Gastroesophageal sphincter (tissue), 4 donors: ENCODE data around the gene BCL2L12. TPM values are rescaled to one million over a fixed set of nuclear protein-coding genes. Genes with fewer than 3 reads are reported as not detected.

Experiments used
- ATAC-seq: fragments of 150-250 bp; one replicate; pipeline ENCODE4 v1.9.1; 2016; ENCODE audit warnings: mild to moderate bottlenecking, moderate library complexity
- H3K27ac ChIP-seq, 4 donors: fragments of 200-600 bp; sonication (generic) in 3 of 4; 1 replicate in 3 of 4; 2 replicates in 1 of 4; pipeline ENCODE4 v1.5.1; 2016 to 2019
- H3K27me3 ChIP-seq: fragments of 200-600 bp; sonication (generic); one replicate; pipeline ENCODE4 v1.5.1; 2019
- H3K36me3 ChIP-seq, 2 donors: fragments of 200-600 bp; sonication (generic); one replicate each; pipeline ENCODE4 v1.5.1; 2019; ENCODE audit warnings: control low read depth in 1 of 2
- H3K4me1 ChIP-seq, 3 donors: fragments of 200-600 bp; sonication (generic); 1 replicate in 2 of 3; 2 replicates in 1 of 3; pipeline ENCODE4 v1.5.1; 2016 to 2019; ENCODE audit warnings: control low read depth in 2 of 3
- H3K4me3 ChIP-seq, 2 donors: fragments of 200-600 bp; sonication (generic); one replicate each; pipeline ENCODE4 v1.5.1; 2019; ENCODE audit warnings: mild to moderate bottlenecking in 1 of 2, moderate library complexity in 1 of 2
- H3K9me3 ChIP-seq, 3 donors: fragments of 200-600 bp; sonication (generic); one replicate each; pipeline ENCODE4 v1.5.1; 2017 to 2019; ENCODE audit warnings: control low read depth in 2 of 3
- CTCF ChIP-seq, 4 experiments: fragments of 200-600 bp in 2 of 4; fragments of 450-650 bp in 2 of 4; sonication (generic) in 1 of 4; IDR thresholded peaks; one replicate each; pipeline ENCODE4 v1.5.1; 2017 to 2019; ENCODE audit warnings: antibody characterized with exemption in 4 of 4, mild to moderate bottlenecking in 2 of 4, moderate library complexity in 2 of 4
- EP300 ChIP-seq: sonication (generic); formaldehyde crosslinking; IDR thresholded peaks from one replicate; pipeline ENCODE4 v1.6.1; 2017; ENCODE audit warnings: antibody characterized with exemption, mild to moderate bottlenecking
- POLR2A ChIP-seq, 2 donors: fragments of 450-650 bp; IDR thresholded peaks; one replicate each; pipeline ENCODE4 v1.6.1; 2017; ENCODE audit warnings: antibody characterized with exemption in 2 of 2, mild to moderate bottlenecking in 2 of 2, moderate library complexity in 1 of 2
- POLR2AphosphoS5 ChIP-seq: sonication (generic); formaldehyde crosslinking; IDR thresholded peaks from one replicate; pipeline ENCODE4 v1.6.1; 2017; ENCODE audit warnings: antibody characterized with exemption
- WGBS, 2 donors: methylation state at CpG; one replicate each; pipeline ENCODE4 v1.1.5; 2018; ENCODE audit warnings: low coverage in 1 of 2; 5-methylcytosine and 5-hydroxymethylcytosine counted together
- total RNA-seq, 4 donors: library from RNA; depleted of rRNA; stranded (reverse); fragments of >200 nt; gene quantifications; one replicate each; pipeline ENCODE4 v1.1.0, GENCODE V29; 2016

The BCL2L12 gene
- total RNA-seq, 4 donors from 2014 or later: 3.3 to 7.9 (median 6.4) TPM

- ATAC-seq: no peak
- Histone ChIP-seq H3K27ac (no peak overlapping the region), H3K27me3 (no peaks in the 10 kb centered on the region), H3K4me3 (no peak overlapping the region), H3K36me3 (peaks cover 0 to 100% of the 10 kb centered on the region in 2 donors), H3K9me3 (no peaks in the 10 kb centered on the region), H3K4me1 (no peaks in the 10 kb centered on the region)
- 70 to 100% methylated on average over 4 to 5 of the region's 17 CpGs for WGBS, 2 donors
- no peak for TF ChIP-seq POLR2A (IDR thresholded peaks at IDR 0.05)
- TF ChIP-seq EP300: no peak
- no peak for TF ChIP-seq CTCF (IDR thresholded peaks at IDR 0.05)
- no peak for TF ChIP-seq POLR2AphosphoS5
Measured at GRCh38 chr19:49656456-49657109, 9.2 kb upstream of the BCL2L12 start.

- Histone ChIP-seq H3K27ac (no peak overlapping the region), H3K27me3 (no peaks in the 10 kb centered on the region), H3K9me3 (no peaks in the 10 kb centered on the region), H3K36me3 (peaks cover 0 to 100% of the 10 kb centered on the region in 2 donors), H3K4me1 (no peaks in the 10 kb centered on the region), H3K4me3 (no peak overlapping the region)
- 81 to 83% methylated on average over 6 to 12 of the region's 22 CpGs for WGBS, 2 donors
- no peak for ATAC-seq
- TF ChIP-seq CTCF (IDR thresholded peaks at IDR 0.05): no peak
- no peak for TF ChIP-seq EP300
- no peak for TF ChIP-seq POLR2AphosphoS5
- TF ChIP-seq POLR2A (IDR thresholded peaks at IDR 0.05): no peak
Measured at GRCh38 chr19:49657493-49658138, 8.1 kb upstream of the BCL2L12 start.

- no peak for ATAC-seq
- Histone ChIP-seq H3K9me3 (no peaks in the 10 kb centered on the region), H3K4me3 (no peak overlapping the region), H3K27ac (no peak overlapping the region), H3K27me3 (no peaks in the 10 kb centered on the region), H3K36me3 (peaks cover 0 to 100% of the 10 kb centered on the region in 2 donors), H3K4me1 (peaks cover 0 to 4% (median 0%) of the 10 kb centered on the region in 3 donors)
- WGBS, 2 donors: no CpG with 5 or more reads among the region's 15 CpGs
- no peak for TF ChIP-seq POLR2AphosphoS5
- no peak for TF ChIP-seq CTCF (IDR thresholded peaks at IDR 0.05)
- TF ChIP-seq EP300: no peak
- TF ChIP-seq POLR2A (IDR thresholded peaks at IDR 0.05): no peak
Measured at GRCh38 chr19:49658139-49658517, 7.6 kb upstream of the BCL2L12 start.

- WGBS, 2 donors: 40% methylated on average over 1 of the region's 12 CpGs; no CpG with 5 or more reads in 1 of the 2 donors
- no peak overlapping the region for H3K4me3 ChIP-seq
- peaks cover 0 to 94% of the 10 kb centered on the region in 2 donors for H3K36me3 ChIP-seq
- H3K9me3 ChIP-seq: no peaks in the 10 kb centered on the region
- no peak for ATAC-seq
- TF ChIP-seq POLR2A (IDR thresholded peaks at IDR 0.05) (no peak), POLR2AphosphoS5 (no peak), CTCF (IDR thresholded peaks at IDR 0.05) (no peak)
- H3K27ac ChIP-seq: no peak overlapping the region
- peaks cover 0 to 10% (median 0%) of the 10 kb centered on the region in 3 donors for H3K4me1 ChIP-seq
- no peaks in the 10 kb centered on the region for H3K27me3 ChIP-seq
Measured at GRCh38 chr19:49658566-49659442, 6.9 kb upstream of the BCL2L12 start.
